ENCODE measurements around the gene NXPE4.
"Not testable (repeated sequence)": the region's sequence is repeated elsewhere in the genome, so short reads cannot be mapped to it uniquely, and the experiment has no call there.

NXPE4 gene

GRCh38 chr11:114595571-114595970 is at the start of gene NXPE4:
TSS of gene NXPE4 (minus strand) at chr11:114595786. CDS start at chr11:114594759, 1,027 bp downstream.
- no peak for DNase-seq (ENCODE audit: low read depth, low spot score)

DNA sequence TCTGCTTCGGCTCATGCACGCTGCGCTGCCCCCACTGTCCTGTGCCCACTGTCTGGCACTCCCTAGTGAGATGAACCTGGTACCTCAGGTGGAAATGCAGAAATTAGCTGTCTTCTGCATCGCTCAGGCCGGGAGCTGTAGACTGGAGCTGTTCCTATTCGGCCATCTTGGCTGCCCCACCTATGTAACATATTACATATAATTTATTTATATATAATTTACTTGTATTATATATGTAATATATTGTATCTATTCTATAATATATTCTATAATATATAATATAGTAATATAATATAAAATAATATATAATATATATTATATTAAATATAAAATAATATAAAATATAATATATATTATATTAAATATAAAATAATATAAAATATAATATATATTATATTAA is 43.9 kb upstream of the NXPE4 start:
- DNase-seq (ENCODE audit: low read depth, low spot score) = not testable (repeated sequence)

- not testable (repeated sequence) for DNase-seq (ENCODE audit: low read depth, low spot score)
These were observed 35.9 kb upstream of the NXPE4 start for GRCh38 chr11:114631445-114631965.

- DNase-seq (ENCODE audit: low read depth, low spot score) = no peak
These were observed 29.7 kb upstream of the NXPE4 start for GRCh38 chr11:114625294-114625693.

GRCh38 chr11:114624455-114625207 is 29.0 kb upstream of the NXPE4 start:
- no peak for DNase-seq (ENCODE audit: low read depth, low spot score)

DNA sequence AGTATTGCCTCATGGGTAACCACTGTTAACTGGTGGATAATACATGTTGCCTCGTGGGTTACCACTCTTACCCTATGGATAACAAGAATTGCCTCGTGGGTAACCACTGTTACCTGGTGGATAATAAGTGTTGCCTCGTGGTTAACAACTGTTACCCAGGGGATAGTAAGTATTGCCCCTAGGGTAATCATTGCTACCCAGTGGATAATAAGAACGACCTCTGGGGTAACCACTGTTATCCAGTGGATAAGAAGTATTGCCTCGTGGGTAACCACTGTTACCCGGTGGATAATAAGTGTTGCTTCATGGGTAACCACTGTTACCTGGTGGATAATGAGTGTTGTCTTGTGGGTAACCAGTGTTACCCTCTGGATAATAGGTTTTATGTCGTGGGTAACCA is 28.1 kb upstream of the NXPE4 start:
- DNase-seq (ENCODE audit: low read depth, low spot score) = no peak

- no peak for DNase-seq (ENCODE audit: low read depth, low spot score)
These were observed 27.3 kb upstream of the NXPE4 start for GRCh38 chr11:114622858-114623257.

DNA sequence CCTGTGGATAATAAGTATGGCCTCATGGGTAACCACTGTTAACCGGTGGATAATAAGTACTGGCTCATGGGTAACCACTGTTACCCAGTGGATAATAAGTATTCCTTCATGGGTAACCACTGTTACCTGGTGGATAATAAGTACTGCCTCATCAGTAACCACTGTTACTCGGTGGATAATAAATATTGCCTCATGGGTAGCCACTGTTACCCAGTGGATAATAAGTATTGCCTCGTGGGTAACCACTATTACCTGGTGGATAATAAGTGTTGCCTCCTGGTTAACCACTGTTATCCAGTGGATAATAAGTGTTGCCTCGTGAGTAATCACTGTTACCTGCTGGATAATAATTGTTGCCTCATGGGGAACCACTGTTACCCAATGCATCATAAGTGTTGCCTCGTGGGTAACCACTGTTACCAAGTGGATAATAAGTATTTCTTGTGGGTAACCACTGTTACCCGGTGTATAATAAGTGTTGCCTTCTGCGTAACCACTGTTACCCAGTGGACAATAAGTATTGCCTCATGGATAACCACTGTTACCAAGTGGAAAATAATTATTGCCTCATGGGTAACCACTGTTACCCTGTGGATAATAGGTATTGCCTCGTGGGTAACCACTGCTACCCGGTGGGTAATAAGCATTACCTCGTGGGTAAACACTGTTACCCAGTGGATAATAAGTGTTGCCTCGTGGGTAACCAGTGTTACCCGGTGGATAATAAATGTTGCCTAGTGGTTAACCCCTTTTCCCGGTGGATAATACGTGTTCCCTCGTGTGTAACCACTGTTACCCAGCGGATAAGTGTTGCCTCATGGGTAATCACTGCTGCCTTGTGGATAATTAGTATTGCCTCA is 26.6 kb upstream of the NXPE4 start:
- DNase-seq (ENCODE audit: low read depth, low spot score) = no peak

DNA sequence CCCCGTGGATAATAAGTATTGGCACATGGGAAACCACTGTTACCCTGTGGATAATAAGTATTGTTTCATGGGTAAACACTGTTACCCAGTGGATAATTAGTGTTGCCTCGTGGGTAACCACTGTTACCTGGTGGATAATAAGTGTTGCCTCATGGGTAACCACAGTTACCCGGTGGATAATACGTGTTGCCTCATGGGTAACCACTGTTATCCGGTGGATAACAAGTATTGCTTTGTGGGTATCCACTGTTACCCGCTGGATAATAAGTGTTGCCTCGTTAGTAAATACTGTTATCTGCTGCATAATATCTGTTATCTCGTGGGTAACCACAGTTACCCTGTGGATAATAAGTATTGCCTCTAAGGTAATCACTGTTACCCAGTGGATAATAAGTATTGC is 25.5 kb upstream of the NXPE4 start:
- no peak for DNase-seq (ENCODE audit: low read depth, low spot score)

- no peak for DNase-seq (ENCODE audit: low read depth, low spot score)
These were observed 24.1 kb upstream of the NXPE4 start for GRCh38 chr11:114619659-114620173.

DNA sequence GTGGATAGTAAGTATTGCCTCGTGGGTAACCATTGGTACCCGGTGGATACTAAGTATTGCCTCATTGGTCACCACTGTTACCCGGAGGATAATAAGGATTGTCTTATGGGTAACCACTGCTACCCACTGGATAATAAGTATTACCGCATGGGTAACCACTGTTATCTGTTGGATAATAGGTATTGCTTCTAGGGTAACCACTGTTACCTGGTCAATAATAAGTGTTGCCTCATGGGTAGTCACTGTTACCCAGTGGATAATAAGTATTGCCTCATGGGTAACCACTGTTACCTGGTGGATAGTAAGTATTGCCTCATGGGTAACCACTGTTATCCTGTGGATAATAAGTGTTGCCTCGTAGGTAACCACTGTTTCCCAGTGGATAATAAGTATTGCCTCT is 22.6 kb upstream of the NXPE4 start:
- no peak for DNase-seq (ENCODE audit: low read depth, low spot score)

DNA sequence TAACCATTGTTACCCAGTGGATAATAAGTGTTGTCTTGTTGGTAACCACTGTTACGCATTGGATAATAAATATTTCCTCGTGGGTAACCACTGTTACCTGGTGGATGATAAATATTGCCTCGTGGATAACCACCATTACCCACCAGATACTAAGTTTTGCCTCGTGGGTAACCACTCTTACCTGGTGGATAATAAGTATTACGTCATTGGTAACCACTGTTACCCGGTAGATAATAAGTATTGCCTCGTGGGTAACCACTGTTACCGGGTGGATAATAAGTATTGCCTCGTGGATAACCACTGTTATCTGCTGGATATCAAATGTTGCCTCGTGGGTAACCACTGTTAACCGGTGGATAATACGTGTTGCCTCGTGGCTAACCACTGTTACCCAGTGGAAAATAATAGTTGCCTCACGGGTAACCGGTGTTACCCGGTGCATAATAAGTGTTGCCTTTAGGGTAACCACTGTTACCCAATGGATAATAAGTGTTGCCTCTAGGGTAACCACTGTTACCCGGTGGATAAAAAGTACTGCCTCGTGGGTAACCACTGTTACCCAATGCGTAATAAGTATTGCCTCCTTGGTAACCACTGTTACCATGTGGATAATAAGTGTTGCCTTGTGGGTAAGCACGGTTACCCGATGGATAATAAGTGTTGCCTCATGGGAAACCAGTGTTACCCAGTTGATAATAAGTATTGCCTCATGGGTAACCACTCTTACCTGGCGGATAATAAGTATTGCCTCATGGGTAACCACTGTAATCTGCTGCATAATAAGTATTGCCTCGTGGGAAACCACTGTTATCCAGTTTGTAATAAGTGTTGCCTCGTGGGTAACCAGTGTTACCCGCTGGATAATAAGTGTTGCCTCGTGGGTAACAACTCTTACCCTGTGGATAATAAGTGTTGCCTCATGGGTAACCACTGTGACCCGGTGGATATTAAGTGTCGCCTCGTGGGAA is 21.9 kb upstream of the NXPE4 start:
- no peak for DNase-seq (ENCODE audit: low read depth, low spot score)

GRCh38 chr11:114616516-114616915 is 20.9 kb upstream of the NXPE4 start:
- DNase-seq (ENCODE audit: low read depth, low spot score) = no peak

GRCh38 chr11:114615448-114616361 is 20.1 kb upstream of the NXPE4 start:
- DNase-seq (ENCODE audit: low read depth, low spot score) = no peak

DNA sequence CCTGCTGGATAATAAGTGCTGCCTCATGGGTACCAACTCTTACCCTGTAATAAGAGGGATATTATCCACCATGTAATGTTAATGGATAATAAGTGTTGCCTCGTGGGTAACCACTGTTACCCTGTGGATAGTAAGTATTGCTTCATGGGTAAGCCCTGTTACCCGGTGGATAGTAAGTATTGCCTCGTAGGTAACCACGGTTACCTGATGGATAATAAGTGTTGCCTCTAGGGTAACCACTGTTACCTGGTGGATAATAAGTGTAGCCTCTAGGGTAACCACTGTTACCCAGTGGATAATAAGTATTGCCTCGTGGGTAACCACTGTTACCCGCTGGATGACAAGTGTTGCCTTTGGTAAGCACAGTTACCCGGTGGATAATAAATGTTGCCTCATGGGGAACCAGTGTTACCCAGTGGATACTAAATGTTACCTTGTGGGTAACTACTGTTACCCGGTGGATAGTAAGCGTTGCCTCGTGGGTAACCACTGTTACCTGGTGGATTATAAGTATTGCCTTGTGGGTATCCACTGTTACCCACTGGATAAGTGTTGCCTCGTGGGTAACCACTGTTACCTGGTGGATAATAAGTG is 18.6 kb upstream of the NXPE4 start:
- no peak for DNase-seq (ENCODE audit: low read depth, low spot score)

- not testable (repeated sequence) for DNase-seq (ENCODE audit: low read depth, low spot score)
These were observed 17.5 kb upstream of the NXPE4 start for GRCh38 chr11:114613094-114613493.

DNA sequence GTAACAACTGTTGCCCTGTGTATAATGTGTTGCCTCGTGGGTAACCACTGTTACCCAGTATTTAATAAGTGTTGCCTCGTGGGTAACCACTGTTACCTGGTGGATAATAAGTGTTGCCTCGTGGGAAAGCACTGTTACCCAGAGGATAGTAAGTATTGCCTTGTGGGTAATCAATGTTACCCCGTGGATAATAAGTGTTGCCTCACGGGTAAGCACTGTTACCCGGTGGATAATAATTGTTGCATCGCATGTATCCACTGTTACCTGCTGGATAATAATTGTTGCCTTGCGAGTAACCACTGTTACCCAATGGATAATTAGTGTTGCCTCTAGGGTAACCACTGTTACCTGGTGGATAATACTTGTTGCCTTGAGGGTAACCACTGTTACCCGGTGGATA is 17.1 kb upstream of the NXPE4 start:
- no peak for DNase-seq (ENCODE audit: low read depth, low spot score)

DNA sequence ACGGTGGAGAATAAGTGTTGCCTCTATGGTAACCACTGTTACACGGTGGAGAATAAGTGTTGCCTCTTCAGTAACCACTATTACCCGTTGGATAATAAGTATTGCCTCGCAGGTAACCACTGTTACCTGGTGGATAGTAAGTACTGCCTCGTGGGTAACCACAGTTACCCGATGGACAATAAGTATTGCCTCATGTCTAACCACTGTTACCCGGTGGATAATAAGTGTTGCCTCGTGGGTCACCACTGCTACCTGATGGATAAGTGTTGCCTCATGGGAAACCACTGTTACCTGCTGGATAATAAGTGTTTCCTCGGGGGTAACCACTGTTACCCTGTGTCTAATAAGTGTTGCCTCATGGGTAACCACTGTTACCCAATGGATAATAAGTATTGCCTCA is 16.6 kb upstream of the NXPE4 start:
- not testable (repeated sequence) for DNase-seq (ENCODE audit: low read depth, low spot score)

Measured in activated CD4-positive, CD25-positive, alpha-beta regulatory T cell treated with anti-CD3 and anti-CD28 coated beads, Interleukin-2, amount 50 U/mL, for 16 hours (primary cell).